GM21390 (cell line): ENCODE measurements around the gene TMEM167B.
"Not testable (repeated sequence)": the region's sequence is repeated elsewhere in the genome, so short reads cannot be mapped to it uniquely, and the experiment has no call there.

Experiments
- ATAC-seq: cut with Tn5 transposase; IDR thresholded peaks from one replicate; pipeline ENCODE4 v1.9.1; 2021; ENCODE audit not compliant: unreplicated experiment

The TMEM167B gene

DNA sequence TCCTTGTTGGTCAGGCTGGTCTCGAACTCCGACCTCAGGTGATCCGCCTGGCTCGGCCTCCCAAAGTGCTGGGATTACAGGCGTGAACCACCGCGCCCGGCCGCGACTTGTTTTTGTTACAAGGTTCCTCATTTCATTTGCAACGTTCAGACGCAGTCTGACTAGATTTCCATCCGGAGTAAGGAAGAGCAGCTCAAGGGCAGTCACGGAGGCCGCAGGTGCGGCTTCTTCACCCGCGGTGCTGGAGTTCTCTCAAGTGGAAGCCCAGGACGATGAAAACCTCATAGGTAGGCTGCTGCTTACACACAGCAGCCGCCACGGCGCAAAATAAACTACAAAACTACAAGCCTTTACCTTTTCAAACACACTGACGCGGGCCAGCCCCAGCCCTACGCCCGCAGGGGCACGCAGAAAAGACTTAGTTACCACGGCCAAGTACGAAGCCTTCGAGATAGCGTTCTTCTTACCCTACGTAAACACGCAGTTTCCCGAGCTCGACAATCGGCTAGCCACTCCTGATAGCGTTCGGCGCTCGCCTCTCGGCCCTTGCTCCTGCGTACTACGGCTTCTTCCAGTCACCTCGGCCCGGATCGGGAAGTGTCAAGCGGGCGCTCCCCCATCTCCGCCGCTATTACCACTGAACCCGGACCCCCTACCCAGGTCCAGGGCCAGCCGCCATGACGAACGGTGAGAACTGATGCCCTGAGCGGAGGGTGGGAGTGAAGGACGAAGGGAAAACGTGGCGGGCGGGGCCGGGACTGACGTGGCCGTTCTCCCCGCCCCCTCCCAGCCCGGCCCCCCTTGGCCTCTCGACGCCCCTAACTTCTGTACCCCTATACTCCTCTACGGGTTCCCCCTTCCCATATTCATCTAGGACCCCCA is at the start of gene TMEM167B:
Gene TMEM167B (plus strand): TSS at position 569 of the 882 bp plus-strand sequence. CDS start 109 bp downstream, at position 678.
- ATAC-seq = peak; percentile 92

DNA sequence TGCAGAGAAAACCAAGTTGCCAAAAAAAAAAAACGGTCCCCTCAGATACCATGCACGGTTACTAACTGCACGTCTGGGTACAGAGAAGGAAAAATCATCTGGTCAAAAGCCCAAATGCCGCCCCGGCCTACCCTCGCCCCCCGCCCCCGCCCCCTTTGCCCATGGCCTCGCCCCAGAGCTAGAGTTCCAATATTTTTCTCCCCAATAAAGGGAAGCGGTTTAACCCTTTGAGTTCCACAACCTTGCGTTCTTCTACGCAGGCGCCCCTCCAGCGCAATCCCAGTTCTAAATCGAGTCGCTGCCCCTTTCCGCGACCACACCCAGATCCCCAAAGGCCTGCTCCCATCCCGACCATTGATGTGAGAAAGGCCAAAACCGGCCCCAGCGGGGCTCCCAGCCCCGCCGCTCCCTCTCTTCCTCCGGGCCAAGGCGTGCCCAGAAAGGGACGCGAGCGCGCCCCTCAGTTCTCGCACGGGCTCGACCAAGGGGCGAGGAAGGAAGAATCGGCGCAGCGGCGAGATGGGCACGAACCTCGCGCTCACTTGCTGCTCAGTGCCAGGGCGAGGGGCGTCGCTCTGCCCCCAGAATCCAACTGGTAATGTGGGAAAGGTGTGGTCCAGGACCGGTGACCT is 49.5 kb upstream of the TMEM167B start:
- ATAC-seq = peak; percentile 33

DNA sequence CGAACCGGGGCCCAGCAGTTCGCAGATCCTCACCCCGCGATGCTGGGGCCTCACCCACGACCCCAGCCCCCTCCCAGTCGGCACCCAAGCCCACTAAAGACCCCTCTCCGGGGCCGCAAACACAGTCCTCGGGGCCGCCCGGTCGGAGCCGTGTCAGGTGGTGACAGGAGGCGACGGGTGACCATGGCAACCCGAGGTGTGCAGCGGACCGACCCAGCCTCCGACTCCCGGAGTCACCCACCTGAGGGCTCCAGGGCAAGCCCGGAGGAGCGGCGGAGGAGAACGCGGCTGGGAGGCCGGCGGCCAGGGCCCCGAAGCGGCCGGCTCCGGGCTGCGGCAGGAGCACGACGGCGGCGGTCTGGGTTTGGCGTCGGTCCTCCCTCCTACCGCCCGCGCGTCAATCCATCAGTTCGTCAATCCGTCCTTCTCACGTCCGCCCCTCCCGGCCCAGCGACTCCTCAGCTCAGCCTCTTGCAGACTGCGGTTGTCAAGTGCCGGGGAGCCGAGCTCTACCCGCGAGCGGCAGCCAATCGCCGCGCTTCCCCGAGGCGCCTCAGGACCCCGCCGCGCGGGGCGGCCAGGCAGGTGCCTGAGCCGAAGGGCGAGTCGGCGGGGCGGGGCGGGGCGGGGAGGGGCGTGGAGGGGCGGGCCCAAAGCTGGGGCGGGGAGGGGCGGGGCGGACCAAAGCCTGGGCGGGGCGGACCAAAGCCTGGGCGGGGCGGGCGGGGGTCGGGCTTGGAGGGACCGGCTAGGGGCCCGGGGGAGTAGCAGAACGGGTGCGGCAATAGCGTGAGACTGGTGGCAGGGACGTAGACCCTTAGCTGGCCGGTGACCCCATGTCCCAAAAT is 48.7 kb upstream of the TMEM167B start, which contains the start of gene WDR47:
Gene WDR47 (minus strand): TSS at position 482 of the 848 bp plus-strand sequence. CDS start 18,590 bp downstream, outside the sequence.
- peak; percentile 92 for ATAC-seq

DNA sequence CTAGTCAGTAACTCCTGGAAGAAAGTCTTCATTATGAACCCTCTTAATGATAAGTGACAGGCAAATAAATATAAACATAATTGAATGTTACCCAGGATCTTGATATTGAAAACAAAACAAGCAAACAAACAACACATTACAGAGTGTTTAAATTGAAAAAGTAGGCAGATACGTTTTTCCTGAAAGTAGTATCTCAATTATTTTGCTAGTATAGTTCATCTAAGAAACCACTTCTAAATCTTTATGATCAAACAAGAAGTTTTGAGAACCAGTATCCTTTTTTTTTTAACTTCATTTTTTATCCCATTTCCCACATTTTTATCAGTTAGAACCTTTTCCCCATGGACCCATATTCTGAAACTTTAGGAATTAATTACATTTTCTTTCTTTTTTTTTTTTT is 45.0 kb upstream of the TMEM167B start:
- no peak for ATAC-seq

DNA sequence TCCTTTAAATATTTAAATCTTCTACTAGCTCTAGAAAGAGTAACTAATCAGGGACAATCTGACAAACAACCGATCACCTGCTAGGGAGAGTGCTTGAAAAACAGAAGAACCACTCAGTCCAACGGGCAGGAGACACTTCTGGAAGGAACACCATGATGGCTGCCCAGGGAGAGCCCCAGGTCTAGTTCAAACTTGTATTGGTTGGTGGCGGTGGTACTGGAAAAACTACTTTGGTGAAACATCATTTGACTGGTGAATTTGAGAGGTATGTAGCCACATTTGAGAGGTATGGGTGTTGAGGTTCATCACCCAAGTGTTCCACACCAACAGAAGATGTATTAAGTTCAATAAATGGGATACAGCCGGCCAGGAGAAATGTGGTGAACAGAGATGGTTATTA is 43.9 kb upstream of the TMEM167B start:
- ATAC-seq = no peak

DNA sequence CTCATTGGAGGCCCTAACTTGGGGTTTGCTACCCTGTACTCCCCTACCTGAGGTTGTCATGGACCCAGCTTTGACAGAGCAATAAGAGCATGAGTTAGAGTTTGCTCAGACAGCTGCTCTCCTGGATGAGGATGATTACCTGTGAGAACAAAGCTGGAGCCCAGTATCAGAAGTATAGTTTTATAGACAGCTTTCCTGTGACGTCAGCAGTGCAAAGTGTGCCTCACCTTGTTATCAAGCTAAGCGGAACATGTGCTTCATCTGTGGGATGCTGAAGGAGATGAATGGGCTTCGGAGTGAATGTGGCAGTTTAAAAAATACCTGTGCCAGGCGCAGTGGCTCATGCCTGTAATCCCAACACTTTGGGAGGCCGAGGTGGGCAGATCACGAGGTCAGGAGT is 43.2 kb upstream of the TMEM167B start:
- no peak for ATAC-seq

DNA sequence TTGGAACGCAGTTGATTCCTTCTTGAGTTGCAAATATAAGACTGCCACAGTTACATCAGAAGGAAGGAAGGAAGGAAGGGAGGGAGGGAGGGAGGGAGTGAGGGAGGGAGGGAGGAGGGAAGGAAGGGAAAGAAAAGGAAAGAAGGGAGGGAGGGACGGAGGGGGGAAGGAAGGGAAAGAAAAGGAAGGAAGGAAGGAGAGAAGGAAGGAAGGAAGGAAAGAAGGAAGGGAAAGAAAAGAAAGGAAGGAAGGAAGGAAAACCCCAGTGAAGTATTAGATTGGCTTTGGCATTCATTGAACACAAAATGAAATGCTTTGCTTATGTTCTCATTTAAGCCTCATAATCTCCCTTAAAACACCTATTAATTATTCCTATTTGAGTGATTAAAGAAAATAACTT is 42.2 kb upstream of the TMEM167B start:
- ATAC-seq = no peak

DNA sequence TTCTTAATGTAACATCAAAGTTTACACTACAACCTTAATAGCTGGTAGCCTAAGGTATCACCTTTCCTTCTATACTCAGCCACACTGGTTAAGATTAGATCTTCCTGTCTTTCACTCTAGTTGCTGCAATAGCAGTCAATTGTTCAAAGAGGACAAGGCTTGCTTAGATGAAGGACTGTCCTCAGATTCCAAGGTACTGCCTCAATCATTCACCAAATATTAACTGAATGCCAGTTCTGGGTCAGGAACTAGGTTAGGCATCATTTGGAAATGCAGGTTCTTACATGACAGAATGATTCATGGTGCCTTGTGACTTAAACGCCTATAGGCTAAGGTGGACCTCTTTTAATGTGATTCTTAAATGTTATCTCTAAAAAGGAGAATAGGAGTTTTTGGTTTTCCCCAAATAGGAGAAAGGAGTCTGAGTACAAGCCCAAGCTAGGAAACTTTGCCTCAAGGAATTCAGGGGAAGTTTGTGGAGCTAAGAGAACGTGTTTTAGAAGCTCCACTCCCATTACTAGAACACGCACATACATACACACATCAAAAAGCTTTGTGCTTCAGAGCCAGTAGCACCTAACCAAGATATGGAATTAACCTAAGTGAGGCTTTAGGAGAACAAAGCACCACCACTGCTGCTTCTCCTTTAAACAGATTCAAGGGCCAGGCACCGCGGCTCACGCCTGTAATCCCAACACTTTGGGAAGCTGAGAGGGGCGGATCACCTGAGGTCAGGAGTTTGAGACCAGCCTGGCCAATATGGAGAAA is 40.2 kb upstream of the TMEM167B start:
- no peak for ATAC-seq

DNA sequence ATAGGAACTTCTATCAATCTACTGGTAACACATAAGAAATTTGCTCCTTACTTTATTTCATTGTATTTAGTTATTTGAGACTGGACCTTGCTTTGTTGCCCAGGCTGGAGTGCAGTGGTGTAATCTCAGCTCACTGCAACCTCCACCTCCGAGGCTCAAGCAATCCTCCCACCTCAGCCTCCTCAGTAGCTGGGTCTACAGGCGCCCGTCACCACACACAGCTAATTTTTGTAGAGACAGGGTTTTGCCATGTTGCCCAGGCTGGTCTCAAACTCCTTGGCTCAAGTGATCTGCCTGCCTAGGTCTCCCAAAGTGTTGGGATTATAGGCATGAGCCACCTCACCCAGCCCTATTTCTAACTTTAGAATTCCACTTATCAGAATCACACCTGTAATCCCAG is 38.4 kb upstream of the TMEM167B start:
- not testable (repeated sequence) for ATAC-seq

DNA sequence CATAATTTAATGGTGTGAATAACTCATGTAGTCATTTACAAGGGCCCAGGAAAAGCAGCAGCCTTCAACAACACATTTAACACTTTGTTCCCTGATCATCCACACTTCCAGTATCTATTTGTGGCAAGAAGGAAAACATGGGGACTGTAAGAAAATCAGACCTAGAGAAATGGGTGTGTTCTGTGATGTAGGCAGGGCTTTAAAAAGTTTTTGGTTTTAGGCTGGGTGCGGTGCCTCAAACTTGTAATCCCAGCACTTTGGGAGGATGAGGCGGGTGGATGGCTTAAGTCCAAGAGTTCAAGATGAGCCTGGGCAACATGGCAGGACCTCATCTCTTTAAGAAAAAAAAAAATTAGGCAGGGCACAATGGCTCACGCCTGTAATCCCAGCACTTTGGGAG is 34.5 kb upstream of the TMEM167B start:
- no peak for ATAC-seq

DNA sequence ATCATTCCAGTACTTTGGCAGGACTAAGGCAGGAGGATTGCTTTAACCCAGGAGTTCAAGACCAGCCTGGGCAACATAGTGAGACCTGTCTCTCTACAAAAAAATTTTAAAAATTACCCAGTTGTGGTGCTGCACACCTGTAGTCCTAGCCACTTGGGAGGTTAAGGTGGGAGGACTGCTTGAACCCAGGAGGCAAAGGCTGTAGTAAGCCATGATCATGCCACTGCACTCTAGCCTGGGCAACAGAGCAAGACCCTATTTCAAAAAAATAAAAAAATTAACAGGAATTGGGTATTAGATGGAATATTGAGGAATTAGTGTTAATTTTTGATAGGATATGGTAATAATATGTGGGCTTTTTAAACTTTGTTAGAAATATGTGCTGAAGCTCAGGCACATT is 31.5 kb upstream of the TMEM167B start:
- ATAC-seq = no peak

DNA sequence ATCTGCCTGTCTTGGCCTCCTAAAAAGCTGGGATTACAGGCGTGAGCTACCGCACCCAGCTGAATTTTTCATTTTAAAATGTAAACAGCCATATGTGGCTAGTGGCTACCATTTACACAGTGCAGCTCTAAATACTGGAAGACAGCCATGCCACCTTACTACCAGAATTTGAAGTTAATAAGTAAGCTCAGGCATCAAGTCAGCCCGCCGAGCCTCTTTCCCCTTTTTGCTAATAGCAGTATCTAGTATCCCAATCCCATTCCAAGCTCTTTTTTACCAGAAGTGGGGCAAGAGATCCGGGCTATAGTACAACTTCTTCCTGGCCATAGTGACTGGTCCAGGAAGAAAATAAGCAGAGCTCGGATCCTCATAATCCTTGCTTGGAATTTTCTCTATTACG is 29.9 kb upstream of the TMEM167B start:
- ATAC-seq = no peak

DNA sequence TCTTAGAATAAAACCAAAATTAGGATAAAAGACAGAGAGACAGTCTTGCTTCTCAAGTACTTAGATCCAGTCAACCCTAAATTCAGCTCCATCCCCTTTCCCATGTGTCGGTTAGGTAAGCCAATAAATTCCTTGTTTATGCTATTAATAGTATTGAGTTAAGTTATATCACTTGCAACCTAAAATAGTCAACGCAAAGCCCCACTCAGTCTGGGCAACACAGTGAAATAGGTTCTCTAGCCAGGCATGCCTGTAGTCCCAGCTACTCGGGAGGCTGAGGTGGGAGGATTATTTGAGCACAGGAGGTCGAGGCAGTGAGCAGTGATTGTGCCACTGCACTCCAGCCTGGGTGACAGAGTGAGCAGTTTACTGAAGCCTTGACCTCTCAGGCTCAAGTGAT is 29.4 kb upstream of the TMEM167B start:
- no peak for ATAC-seq

DNA sequence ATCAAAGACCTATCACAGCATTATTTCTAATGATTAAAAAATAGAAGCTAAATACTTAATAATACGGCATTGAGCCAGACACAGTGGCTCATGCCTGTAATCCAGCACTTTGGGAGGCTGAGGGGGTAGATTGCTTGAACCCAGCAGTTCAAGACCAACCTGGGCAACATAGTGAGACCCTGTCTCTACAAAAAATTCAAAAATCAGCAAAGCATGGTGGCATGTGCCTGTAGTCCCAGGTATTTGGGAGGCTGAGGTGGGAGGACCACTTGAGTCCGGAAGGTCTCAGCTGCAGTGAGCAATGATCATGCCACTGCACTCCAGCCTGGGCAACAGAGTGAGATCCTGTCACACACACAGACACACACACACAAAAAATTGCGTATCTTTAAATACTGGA is 25.4 kb upstream of the TMEM167B start:
- no peak for ATAC-seq

DNA sequence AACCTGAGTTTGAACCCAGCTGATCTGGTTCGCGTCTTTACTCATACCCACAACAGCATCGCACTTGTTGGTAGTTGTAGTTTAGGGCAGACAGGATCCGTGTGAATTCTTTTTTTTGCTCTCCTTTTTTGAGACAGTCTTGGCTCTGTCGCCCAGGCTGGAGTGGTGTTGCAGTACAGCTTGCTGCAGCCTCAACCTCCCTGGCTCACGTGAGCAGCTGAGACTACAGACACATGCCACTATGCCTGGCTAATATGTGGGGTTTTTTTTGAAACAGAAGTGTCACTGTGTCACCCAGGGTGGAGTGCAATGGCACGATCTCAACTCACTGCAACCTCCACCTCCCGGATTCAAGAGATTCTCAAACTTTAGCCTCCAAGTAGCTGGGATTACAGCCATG is 22.7 kb upstream of the TMEM167B start:
- ATAC-seq = no peak

DNA sequence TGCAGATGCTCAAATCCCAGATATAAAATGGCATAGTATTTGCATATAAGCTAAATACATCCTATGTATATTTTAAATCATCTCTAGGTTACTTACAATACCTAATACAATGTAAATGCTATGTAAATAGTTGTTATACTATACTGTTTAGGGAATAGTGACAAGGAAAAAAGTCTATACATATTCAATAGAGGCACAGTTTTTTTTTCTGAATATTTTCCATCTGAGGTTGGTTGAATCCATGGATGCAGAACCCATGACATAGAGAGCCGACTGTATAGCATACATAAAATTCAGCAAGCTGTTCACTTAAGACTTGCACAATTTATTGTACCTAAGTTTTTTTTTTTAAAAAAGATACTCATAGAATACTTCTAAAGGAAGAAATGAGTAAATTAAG is 21.3 kb upstream of the TMEM167B start:
- no peak for ATAC-seq

DNA sequence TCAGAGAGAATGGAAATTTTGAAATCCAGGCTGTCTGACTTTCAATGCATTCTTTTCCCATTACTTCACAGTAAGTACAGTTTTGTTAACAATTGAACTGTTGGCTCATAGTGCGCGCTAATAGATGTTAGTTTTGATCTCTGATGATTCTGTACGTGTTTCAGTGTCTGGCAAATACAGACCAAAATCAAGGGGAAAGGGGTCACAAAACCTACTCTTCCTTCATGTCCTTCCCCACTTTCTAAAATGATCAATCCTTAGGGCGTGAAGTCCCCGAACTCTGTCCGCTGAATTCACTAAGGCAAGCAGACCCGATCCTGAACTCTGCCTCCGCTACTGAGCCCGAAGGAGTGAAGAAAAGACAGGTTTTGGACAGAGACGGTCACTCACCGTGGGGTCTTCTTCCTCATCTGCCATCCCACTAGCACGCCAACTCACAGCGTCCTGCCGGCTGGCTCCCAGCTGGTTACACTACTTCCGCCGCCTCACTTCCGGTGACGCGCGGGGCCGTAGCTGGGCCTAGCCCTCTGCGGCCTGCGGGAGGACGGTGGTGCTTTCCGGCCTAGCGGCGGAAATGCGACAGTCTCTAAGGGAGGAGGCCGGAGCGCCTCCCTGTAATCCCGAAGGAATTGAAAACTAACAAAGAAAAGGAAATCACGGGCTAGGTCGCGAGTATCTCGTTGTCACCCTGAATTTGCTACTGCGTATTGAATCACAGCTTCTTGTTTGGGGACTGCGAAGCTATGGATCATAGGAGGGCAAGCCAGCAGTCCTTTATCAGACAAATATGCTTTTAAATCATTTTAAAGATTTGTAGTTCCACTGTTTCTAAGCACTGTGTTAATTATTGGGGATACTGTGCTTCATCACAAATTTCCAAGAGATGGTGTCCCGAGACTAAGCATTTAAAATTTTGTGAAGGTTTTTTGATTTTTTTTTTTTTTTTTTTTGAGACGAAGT is 14.8 kb upstream of the TMEM167B start, which contains the start of gene TAF13:
Gene TAF13 (minus strand): TSS at position 473 of the 960 bp plus-strand sequence. CDS start 56 bp downstream, at position 417.
- ATAC-seq = peak; percentile 100

DNA sequence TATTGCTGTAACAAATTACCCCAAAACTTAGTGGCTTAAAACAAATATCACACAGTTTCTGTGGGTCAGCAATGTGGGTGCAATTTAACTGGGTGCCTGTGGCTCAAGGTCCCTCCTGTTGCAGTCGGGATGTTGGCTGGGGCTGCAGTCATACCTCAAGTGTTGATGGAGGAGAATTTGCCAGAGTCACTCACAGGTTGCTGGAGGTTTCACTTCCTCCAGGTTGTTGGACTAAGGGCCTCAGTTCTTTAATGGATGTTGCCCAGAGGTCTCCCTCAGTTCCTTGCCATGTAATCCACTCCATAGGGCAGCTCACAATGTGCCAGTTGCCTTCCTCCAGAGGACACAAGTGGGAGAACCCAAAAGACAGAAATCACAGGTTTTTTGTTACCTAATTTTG is 12.2 kb upstream of the TMEM167B start:
- ATAC-seq = no peak

DNA sequence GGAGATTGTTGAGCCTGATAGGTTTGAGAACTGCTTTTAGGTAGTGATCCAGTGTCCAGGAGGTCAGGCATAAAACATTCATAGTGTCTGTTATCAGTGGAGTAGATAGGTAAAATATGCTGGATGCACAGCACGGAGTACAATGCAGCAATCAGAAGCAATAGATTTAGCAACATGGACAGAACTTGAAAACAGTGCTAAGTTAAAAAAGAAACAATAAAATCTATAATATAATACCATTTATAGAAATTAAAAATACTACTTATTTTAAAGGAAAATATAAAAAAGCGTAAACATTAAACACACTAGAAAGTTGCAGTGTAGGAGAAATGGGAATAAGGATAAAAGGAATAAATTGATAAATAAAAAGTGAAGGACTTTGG is 11.3 kb upstream of the TMEM167B start:
- ATAC-seq = no peak
